Stromal cell of bone marrow (primary cell): Measurements from ENCODE around the gene ZFYVE28.

Source experiments
- DNase-seq: peaks from one replicate; pipeline ENCODE4 v3.0.0-alpha.2; 2012; ENCODE audit warnings: low read depth

ZFYVE28 gene

DNA sequence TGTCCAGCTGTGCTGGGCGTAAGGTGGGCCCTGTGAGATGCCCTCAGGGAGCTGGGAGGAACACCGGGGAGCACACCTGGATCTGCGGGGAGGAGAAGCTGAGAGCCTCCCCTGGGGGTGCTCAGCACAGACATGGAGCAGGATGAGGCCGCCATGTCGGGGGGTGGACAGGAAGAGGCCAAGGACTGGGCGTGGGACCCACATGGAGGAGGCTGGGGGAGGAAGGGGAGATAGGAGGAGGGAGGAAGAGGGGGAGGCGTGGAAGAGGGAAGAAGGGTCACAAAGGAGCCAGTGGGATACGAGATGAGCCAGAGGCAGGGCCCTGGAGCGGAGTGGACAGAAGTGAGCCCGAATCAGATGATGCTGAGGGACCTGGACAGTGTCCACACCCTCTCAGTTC, 66.3 kb downstream of the ZFYVE28 start:
- no peak for DNase-seq

DNA sequence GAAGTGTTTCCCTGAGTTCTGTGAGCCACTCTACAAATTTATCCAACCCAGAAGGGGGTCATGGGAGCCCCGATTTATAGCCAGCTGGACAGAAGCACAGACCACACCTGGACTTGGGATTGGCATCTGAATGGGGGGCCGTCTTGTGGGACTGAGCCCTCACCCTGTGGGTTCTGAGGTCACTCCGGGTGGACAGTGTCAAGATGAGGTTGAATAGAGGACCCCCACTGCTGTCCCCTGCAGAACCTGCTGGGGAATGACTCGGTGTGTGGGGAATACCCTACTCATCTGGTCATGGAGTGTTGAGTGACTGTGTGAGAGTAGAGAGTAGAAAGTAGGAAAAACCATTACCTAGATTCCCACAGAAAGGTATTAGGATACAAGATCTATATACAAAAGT, 67.5 kb downstream of the ZFYVE28 start:
- no peak for DNase-seq

DNA sequence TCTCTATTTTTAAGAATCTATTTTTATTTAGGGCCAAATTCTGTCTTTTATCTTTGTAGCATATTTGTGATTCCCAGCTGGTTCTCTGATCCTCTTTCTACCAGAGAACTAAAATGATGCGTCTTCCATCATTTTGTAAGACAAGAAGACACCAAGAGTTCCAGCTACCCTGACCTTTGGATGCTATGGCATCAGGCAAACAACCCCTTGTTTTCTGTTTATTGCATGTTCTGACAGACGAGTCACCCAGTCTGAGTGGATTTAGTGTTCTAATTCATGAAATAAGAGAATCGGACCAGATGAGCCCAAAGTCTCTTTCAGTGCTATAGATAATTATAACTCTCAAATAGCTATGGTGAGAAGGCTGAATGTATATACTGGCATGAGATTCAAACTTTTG, 69.7 kb downstream of the ZFYVE28 start:
- DNase-seq: no peak

DNA sequence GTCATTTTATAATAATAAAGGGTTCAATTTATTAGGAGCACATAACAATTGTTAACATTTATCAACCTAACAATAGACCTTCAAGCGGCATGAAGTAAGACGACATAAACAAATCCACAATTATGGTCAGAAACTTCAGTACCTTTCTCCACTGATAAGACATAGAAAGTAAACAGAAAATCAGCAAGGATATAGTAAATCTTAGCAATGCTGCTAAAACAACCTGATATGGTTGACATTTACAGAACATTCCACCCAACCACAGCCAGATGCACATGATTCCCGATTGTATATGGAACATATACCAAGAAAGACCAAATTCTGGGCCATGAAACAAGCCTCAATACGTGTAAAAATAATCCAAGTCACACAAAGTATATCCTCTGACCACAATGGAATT, 71.3 kb downstream of the ZFYVE28 start:
- DNase-seq: no peak

DNA sequence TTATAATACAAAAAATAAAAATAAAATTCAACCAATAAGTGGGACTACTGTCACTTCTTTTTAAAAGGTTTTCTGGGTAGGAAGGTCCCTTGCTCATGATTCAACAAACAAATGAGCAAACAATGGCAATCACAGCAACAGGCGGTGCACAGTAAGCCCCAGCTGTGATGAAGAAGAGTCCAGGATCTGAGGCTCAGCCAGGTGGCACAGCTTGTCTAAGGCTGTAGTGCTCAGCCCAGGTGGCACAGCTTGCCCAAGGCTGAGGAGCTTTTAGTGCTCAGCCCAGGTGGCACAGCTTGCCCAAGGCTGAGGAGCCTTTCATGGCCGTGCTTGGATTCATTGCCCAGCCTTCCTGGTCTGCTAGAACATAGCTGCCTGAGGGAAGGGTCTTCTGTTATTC, 75.0 kb downstream of the ZFYVE28 start:
- no peak for DNase-seq

DNA sequence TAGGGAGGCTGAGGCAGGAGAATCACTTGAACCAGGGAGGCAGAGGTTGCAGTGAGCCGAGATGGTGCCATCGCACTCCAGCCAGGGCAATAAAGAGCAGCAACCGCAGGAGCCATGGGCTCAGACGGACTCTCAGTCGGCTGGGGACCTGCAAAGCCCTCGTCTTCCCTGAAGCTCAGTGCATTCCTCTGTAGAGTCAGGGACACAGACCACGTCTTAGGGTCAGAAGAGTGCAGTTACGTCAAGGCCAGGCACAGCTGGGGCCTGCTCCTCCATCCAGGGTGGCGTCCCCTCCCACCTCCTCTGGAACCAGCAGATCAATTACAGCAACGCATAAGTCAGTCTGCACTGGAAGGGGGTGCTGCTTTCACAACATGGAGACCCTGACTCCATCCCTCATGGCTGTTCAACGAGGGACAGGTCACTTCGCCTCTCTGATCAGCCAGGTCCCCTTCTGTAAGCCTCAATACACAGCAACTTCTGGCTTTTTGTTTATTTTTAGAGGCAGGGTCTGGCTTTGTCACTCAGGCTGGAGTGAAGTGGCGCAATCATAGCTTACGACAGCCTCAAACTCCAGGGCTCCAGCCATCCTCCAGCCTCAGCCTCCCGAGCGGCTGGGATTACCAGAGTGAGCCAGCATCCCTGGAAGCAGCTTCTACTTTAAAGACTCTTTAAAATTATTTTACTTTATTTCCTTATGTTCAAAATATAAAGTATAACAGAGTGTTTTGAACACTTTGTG, 76.4 kb downstream of the ZFYVE28 start:
- DNase-seq: no peak

DNA sequence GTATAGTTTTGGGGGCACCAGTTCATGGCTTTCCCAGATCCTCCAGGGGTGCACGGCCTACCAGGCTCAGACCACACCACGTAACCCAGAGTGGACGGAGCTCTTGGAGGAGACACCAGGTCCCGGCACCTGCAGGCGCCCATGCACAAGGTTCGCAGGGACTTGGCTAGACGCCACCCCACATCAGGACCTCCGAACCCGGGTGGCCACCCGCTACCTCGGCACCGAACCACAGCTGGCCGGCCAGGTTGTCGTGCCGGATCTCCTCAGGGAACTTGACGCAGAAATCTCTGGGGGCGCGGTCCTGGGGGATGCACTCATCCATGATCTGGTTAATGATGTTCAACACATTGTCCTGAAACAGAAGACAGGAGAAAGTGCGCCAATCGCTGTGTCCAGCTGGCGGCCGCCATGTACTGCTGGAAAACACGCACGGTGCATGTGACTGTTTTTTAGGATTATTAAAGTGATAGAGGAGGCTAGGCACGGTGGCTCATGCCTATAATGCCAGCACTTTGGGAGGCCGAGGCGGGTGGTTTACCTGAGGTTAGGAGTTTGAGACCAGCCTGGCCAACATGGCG, 77.1 kb downstream of the ZFYVE28 start:
- DNase-seq: no peak

DNA sequence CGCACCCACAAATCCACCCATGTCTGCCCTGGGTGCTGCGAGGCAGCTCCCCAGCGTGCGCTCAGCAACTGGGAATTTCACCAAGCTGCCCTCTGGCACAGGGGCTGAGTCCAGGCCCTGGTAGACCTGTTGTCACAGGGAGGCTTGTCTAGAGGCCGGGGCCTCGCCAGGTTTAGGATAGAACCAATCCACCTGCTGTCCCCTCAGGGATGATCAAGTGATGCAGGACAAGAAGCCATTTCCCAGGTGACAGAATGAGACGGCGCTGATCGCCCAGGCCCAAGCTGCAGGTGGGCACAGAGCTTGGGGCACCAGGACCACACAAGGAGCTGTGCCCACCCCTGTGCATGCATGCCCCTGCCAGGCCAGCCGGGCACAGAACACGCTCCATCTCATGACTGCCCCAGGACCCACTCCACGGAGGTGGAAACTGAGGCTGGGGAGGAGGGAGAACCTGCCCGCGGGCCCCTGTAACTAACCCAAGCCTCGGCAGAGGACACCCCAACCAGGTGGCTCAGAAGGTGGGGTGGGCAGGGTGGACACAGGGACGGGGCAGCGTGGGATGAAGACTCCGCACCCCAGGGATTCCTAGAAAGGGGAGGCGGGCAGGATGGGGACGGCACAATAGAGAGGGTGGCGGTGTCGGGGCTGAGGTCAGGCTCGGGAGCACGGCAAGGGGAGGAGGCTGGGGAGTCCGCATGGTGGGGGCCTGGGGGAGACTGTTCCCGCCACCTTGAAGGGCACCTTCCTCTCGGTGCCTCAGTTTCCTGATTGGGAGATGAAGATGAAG, 78.0 kb downstream of the ZFYVE28 start:
- no peak for DNase-seq

DNA sequence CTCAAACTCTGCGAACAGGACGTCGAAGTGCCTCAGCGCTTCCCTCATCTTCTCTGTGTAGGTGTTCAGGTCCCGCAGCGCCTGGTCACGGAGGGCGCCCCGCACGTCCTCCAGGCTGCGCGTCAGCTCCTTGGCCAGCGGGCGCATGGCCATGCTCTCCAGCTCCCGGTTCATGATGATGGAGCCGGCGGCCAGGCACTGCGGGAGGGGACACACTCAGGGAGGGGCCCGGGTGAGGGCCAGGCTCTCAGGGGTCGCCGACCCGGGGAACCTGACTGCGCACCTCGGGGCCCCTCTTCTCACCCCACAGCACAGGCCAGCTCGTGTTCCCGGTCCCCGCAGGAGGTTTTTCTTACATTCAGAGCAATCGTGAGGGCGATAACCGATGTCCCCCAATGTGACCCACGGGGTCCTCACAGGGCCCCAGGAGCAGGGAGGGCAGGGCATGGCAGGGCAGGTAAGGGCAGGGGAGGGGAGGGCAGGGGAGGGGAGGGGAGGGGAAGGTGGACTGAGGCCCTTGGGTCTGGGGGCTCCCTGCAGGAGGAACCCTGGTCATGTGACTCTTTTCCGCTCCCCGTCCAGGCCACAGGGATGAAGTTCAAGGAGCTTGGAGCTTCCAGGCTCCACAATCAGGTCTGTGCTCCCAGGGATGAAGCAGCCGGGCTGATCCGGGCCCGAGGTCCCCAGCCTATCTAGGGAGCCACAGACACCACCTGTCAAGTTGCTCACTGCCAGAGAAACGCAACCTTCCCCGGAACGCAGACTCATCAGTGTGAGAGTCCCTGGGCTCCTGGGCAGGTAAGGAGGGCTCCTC, 78.8 kb downstream of the ZFYVE28 start:
- no peak for DNase-seq

DNA sequence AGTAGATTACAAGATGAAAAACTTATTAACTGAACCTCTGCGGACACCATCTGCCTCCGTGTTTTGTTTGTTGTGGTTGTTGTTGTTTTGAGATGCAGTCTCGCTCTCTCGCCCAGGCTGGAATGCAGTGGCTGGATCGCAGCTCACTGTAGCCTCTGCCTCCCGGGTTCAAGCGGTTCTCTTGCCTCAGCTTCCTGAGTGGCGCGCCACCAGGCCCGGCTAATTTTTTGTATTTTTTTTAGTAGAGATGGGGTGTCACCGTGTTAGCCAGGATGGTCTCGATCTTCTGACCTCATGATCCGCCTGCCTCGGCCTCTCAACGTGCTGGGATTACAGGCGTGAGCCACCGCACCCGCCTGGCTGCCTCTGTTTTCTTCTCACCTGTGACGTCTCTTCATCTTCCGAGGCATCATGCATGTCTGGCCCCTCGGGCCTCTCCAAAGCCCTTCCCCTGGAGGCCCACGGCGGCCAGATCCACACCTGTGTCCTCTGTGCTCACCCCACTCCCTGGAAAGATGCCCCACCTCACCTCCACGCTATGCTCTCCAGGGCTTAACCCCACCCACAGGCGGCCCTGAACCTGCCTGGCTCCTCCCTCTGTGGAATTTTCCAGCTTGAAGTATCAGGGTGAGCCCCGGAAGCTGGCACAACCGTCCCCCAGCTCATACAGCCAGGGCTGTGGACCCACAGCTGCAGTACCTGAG, 79.5 kb downstream of the ZFYVE28 start:
- DNase-seq: no peak

DNA sequence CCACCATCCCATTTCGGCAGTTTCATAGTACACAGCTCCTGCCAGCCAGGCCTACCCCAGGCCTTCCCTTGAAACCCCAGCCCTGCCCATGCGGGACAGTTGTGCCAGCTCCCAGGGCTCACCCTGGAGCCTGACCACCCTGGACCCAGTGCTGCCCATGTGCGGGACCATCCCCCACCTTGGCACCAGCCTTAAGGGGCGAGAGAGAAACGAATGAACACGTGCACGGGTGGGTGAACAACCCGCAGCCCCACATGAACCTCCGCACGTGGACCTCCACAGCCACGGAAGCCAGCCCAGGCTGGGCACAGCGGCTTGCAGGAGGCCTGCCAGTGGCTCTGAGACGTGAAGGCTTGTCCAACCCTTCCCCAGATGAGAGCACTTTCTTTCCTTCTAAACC, 80.5 kb downstream of the ZFYVE28 start:
- no peak for DNase-seq

DNA sequence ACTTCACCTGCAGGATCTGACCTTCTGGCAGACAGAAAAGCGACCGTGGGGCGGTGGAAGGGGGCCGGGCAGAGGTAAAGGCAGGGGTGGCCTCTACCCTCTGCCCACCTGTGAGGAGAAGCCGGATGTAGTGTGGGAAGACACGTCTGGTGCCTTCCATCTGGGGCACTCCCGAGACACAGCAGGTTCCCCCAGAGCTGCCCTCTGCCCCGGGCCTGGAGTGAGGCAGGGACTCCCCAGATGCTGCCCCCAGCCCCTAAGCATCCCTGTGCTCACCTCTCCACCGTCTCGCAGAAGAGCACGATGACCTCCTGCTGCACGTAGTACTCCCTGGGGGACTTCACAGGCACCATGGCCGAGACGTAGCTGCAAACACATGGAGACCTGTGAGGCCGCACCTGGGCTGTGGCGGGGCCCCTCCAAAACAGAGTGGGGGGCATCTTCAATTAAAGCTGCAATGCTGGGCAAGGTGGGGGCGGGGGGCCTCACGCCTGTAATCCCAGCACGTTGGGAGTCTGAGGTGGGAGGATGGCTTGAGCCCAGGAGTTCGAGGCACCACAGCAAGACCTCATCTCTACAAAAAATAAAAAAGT, 81.2 kb downstream of the ZFYVE28 start:
- no peak for DNase-seq

DNA sequence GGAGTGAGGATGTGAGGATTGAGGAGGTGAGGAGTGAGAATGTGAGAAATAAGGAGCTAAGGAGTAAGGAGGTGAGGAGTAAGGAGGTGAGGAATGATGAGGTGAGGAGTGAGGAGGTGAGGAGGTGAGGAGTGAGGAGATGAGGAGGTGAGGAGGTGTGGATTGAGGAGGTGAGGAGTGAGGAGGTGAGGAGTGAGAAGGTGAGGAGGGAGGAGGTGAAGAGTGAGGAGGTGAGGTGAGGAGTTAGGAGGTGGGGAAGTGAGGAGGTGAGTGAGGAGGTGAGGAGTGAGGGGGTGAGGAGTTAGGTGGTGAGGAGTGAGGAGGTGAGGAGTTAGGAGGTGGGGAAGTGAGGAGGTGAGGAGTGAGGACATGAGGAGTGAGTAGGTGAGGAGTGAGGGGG, 81.8 kb downstream of the ZFYVE28 start:
- DNase-seq: no peak

DNA sequence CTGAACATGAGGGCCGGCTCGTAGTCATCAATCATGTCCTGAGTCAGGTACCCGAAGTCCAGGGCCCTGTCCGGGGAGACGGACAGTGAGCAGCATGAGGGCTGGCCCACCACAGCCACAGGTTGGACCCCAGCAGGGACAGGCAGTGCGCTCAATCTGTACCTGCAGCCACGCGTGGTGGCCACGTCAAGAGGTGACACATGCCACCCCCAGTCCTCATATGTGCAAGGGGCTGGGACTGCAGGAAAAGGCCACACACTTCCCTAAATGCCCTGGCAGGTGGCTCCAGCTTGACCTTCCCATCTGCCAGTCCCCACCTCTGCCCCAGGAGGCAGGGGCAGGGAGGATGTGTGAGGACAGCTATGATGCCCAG, 82.7 kb downstream of the ZFYVE28 start:
- DNase-seq: no peak

DNA sequence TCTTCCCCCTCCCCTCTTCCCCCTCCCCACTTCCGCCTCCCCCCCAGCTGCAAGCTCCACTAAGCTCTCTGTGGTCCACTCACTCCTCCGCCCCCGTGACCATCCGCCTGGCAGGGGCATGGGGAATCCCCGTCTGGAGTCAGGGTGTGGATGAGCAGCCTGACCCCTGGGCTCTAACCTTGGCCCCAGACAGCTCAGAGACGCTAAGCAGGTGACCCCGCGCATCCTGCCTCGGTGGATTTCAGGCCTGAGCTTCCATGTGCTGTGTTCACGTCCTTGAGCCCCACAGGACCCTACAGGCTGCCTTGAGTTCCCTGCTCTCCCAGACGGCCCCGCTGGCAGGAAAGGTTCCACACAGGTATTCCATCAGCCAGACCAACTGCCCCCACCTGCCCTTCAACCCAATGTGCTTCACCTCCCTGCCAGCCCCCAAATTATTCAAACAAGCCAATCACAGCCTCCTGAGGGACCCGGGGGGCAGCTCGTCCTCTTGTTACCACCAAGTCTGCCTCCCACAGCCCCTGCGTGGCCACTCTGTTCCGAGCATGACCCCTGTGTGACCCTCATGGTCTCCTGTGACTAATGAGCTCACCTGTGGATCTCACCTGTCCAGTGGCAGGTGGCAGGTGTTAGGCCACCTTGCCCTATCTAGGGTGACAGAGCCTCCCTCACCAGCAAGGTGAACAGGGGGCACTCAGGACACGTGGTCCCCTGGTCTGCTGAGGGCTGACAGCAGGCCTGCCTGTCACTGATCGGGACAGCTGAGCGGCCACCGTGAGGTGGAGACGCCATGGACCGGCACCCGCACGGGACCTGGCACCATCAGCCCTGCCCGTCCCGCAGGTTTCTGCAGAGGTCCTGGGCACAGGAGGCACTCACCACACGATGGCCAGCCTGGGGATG, 83.4 kb downstream of the ZFYVE28 start:
- DNase-seq: no peak

DNA sequence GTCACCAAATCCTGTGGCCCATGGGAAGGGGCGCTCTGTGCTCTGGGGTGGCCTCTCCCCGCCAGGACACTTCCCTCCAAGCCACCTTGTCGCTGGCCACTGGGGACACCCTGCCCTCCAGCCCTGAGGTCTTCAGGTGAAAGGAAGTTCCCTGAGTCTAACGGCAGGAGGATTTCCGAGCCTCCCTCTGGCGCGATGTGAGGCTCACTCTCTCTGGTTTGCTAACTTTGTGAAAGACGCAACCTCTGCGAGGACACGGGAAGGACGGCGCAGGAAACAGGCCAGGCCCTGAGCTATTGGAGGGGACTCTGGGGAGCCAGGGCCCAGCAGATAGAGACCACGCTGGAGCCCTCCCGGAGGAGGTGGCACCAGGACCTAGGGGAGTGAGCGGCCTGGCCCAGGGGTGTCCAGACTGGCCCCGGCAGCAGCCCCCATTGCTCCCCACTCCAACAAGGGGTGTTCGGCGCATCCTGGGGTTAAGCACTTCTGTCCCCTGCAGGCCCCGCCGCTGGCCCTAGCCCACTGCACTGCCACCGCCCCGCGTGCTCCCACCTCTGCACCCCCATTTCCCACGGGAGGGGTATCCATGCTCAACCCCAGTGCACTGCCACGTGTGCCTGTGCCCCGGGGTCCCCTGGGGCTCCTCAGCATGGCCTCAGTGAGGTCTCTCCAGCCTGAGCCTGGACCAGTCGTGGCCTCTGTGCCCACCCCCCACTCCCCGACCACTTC, 84.4 kb downstream of the ZFYVE28 start:
- DNase-seq: no peak

DNA sequence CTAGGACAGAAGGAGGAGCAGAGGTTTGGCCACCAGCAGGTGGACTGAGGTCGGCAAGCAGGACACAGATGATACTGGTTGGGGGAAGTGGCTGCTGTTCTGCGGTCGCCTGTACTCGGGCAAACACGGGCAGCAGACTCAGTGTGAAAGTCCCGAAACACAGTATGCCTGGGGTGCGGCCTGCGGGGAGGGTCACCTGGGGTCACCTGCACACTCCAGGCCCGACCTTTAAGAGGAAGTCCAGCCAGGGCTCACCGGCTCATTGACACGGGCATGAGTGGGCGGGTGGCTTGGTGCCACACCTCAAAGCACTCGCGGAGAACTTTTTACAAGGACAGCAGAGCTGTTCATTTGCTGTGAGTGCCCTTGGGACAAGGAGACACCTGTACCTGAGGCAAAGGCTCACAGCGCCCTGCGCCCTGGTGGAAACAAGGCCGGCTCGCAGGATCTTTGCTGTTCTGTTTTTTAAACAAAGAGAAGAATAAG, 85.0 kb downstream of the ZFYVE28 start:
- DNase-seq: no peak

DNA sequence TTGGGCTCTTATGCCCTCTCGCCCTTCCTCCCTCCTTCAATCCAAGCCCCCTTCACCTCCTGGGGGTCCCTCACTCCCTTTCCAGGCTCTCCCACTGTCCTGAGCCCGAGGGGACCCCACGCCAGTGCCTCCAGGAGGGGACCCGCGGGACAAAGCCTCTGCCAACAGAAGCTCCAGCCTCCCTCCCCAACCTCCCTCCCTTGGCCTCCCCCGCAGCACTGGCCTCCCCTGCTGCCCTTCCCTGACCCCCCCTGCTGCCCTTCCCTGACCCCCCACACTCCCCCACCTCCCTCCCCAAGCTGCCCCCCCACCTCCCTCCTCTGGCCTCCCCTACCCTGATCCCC, 85.5 kb downstream of the ZFYVE28 start:
- DNase-seq: no peak

DNA sequence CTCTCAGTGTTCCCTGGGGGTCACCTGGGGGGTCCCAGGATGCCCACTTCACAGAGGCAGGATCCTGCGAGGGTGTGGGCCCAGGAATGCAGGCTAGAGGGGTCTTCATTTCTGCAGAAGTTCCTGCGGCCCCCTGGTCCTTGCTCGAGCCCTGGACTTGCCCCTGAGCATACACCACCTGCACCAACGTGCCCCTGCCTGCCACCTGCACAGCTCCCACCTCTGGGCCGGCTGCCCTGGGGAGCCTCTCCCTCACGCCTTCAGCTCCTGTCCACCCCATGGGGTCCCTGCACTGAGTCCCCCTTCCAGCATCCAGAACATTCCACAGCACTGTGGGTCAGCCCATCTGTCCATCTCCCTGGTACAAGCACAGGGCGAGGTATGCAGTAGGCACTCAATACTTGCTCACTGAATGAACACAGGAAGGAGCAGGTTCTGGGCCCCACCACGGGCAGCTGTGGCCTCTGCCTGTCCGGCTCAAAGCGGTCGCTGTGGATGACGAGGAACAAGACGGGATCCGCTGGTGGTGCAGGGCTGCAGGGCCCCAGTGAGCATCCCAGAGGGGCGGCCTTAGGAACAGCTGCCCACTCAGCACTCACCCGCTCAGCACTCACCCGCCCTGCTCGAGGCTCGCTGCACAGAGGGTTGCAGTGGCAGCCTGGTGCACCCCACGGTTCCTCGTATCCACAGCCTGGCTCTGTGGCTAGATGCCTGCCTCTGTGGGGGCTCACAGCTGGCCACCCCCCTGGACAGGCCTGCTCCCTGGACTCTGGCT, 86.1 kb downstream of the ZFYVE28 start:
- no peak for DNase-seq
